HG02970 (cell line): ENCODE measurements around the gene POLE3.
"Not testable (repeated sequence)": the region's sequence is repeated elsewhere in the genome, so short reads cannot be mapped to it uniquely, and the experiment has no call there.

Source experiments
- ATAC-seq: cut with Tn5 transposase; IDR thresholded peaks from one replicate; pipeline ENCODE4 v1.9.1; 2021; ENCODE audit warnings: mild to moderate bottlenecking, moderate library complexity, moderate number of reproducible peaks; ENCODE audit not compliant: unreplicated experiment, low FRiP score

Gene POLE3

DNA sequence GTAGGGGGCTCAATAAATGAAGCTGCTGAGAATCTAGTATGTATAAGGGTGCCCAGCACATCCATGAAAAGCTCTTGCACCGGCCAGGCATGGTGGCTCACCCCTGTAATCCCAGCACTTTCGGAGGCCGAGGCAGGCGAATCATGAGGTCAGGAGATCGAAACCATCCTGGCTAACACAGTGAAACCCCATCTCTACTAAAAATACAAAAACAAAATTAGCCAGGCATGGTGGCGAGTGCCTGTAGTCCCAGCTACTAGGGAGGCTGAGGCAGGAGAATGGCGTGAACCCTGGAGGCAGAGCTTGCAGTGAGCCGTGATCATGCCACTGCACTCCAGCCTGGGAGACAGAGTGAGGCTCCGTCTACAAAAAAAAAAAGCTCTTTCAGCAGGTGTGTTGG is 4.1 kb downstream of the POLE3 start:
- not testable (repeated sequence) for ATAC-seq

DNA sequence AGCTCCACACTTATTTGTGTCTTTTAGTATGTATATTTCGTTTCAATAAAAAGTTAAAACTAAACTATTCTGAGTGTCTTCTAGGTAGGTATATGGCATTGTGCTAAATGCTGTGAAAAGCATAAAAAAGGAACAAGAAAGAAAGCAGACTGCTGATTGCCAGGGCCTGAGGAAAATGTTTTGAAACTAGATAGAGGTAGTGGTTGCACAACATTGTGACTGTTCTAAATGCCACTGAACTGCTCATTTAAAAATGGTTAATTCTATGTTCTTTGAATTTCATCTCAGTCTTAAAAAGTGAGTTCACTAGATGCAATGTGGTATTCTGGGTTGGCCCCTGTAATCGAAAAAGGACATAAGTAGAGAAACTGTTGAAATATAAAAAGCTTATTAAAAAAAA is 6.8 kb downstream of the POLE3 start:
- no peak for ATAC-seq

DNA sequence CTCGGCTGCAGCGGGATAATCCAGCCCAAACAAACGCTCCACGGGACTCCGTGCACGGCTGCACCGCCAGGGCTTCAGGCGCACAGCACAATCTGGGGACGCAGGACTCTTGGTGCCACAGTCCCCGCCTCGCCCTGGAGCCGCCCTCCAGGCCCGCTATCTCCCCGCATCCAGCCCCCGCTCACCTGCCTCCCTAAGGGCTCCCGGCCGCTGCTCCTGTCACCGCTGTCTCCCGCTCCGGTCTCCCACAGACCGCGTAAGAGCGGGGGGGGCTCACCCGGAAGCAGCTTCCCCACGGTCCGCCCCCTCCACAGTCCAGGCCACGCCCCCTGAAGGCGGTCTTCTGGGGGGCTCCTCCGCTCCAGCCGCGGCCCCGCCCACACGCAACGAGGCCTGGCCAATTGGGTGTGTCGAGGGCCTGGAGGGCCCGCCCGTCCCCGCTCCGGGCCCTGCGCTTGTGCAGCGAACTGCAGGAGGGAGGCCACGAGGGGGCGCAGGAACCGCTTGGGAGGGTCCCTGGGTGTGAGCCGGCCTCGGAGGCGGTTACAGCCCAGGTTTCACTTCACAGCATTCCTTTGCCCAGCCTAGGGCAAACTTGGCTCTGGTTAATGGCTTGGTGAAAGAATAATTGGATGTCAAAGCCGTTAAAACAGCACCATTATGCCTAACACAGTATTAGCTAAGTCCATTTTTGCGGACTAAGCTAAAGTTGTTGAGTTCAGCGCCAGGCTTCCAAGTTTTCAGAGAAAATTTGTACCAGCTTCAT is 9.3 kb downstream of the POLE3 start, which contains the start of gene ALAD:
TSS of gene ALAD (minus strand) at position 258 of the 766 bp plus-strand sequence. CDS start 7,725 bp downstream, outside the sequence.
- peak; percentile 99 for ATAC-seq

DNA sequence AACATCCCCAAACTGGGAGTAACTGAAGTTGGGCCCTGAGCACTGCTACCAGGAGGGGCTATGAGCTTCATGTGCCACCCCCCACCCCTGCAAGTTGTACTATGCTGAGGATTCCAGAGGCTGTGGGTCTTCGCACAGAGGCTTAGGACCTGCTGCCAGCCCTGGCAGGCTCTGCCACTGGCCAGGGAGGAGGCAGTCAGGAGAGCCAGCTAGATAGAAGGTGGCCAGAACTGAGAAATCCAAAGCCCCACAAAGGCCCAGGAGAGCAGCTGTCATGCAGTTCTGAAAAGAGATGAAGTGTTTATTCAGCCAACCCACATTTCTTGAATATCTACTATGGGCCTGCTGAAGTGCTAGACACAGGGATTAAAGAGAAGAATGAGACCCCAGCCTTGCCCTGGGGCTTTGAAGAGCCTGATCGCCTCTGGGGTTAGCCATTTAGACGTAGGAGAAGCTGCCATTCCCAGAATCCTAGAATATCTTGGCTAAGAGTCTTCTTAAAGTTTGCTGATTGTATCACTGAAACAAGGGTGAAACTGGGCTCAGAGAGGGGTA is 10.8 kb downstream of the POLE3 start:
- ATAC-seq, result no peak

DNA sequence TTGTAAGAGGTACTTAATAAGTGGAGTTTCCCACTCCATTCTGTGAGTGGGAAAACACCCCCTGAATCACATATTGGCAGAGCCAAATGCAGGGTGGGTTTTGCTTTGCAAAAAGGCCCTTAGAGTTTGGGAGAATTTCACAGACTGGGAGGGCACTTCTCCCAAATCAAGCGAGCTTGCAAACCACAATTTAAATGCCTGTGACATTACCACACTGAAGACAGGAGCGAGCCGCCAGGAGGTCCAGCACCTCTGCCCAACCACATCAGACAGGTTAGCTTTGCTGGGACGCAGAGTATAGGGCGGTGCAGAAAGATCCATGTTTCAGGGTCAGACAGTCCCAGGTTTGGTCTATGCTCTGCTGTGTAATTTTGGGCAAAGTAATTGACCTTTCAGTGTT is 11.7 kb downstream of the POLE3 start:
- no peak for ATAC-seq

DNA sequence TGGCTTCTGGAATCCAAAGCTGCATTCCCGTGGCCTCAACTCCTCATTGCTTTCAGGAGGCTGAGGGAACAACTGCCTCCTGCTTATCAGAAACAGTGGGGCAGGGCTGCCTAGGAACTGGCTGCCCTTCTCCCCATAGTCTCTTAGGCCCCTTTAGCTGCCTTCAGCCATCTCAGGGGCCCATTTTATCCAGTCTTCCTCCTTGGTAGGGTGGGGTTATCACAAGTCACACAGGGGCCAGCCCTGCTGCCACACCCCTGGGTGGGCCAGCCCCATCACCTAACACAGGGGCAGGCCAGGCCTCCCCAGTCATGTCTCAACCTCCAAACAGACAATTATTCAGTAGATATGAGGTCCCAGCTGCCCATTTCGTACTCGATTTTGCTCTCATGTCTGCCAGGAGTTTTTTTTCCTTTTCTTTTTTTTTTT is 13.3 kb downstream of the POLE3 start:
- no peak for ATAC-seq

DNA sequence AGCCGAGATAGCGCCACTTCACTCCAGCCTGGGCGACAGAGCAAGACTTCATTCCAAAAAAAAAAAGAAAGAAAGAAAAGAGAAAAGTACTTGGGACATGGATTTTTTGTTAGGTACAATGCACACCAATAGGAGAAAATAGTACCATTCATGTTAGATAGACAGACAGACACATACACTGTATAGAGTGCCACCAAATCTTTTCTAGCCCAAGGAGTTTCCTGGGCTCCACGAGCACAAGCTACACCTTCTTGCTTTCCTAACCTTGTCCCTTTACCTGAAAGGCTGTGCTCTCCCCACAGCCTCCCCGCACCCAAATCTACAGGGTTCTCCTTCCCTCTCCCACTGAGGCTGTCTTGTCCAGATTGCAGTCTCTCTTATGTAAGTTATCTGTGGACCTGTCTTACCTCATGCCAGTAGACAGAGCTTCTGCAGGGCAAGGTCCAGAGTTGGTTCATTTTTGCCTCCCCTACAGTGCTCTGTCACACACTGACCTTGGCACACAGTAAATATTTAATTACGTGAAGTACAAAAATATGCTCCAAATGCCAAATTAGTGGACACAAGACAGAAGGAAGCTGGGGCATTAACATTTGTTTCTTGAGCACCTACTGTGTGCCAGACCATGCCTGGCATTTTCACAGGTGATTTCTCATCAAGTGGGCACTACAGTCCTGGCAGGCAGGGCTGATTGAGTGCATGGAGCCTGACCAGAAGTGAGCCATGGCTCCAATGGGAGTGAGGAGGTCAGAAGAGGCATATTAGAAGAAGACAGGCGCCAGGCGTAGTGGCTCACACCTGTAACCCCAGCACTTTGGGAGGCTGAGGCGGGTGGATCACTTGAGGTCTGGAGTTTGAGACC is 15.2 kb downstream of the POLE3 start:
- no peak for ATAC-seq

DNA sequence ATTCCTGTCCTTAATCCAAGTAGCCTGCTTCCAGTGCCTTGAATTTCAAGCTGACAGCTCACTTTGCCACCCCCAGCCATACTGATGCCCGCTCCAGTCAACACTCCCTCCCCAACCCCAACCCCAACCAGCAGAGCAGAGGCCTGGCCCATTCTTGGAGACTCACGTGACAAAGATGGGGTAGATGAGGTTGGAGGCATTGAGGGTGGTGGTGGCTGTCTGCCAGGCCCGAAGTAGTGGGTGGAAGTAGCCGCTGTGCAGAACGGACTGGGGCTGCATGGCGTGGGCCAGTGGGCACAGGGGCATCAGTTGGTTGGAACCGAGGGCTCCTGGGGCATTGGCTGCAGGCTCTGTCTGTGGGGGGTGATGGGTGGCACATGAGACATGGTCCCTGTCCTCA is 17.2 kb downstream of the POLE3 start:
- no peak for ATAC-seq

DNA sequence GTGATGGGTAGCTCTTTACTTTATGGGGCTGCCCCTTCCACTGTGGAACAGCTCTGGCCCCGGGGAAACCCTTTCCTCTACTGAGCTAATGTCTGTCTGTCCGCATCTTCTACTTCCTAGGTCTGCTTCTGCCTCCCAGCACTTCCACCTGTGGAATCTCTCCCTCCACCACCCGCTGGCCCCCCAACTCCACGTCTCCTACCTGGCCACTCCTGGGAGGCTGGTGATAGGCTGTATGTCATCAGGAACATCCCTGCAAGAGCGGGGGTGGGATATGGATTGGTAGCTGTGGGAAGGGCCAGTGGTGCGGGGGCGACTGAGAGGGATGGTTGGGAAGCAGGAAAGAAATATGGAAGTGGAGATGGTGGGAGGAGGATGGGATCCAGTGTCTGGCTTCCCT is 18.6 kb downstream of the POLE3 start:
- no peak for ATAC-seq

DNA sequence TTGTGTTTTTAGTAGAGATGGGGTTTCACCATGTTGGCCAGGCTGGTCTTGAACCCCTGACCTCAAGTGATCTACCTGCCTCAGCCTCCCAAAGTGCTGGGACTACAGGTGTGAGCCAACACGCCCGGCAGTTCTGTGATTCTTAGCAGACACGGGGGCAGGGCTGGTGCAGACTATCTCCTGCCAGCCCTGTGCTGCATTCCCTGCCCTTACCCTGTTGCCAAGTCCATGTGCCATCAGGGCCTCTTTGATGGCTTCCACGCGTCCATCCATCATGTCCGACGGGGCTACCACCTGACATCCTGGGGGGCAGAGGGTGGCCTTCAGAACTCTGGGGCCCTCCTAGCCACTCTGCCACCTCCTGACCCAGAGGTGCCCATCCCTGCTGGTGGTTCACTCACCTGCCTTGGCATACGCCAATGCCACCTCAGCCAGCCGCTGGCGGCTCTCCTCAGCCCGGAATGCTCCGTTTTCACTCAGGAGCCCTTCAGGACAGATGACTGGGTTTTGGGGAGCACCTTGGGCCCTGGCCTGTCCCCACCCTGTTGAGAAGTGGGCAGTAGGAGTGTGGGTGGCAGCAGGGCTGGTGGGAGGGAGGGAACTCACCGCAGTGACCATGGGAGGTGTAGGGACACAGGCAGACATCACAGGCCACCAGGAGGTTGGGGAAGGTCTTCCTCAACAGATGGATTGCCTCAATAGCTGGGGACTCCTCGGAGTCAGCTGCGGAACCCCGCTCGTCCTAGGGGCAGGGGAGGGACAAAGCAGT is 20.1 kb downstream of the POLE3 start:
- no peak for ATAC-seq

DNA sequence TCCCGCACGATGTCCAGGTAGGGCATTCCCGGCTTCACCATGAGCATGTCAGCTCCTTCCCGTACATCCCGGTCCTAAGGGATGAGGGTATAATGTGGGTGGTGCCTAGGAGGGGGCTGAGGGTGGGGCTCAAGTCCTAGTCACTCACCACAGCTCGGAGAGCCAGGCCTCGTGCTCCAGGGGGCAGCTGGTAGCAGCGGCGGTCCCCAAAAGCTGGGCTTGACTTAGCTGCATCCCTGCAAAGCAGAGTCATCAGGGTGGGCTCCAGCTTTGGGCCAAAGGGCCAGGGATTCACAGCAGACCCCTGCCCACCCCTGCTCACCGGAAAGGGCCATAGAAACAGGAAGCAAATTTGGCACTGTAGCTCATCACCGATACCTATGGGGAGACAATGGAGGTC is 21.0 kb downstream of the POLE3 start:
- no peak for ATAC-seq

DNA sequence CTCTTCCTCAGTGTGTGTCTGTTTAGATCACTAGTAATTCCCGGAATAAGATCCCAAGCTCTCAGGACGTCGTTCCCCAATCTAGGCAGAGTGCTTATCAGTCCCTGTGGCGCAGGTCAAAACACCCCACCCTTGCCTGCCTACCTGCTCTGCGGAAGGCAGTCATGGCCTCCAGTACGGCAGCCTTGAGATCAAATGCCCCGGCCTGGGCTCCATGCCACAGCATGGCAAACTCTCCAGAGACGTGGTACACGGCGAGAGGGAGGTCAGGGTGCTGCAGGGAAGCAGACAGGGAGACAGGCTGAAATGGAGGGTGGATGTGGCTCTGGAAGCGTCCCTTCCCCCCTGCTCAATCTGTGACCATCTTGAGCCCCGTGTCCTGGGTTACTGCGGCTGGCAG is 21.6 kb downstream of the POLE3 start:
- ATAC-seq, result no peak

DNA sequence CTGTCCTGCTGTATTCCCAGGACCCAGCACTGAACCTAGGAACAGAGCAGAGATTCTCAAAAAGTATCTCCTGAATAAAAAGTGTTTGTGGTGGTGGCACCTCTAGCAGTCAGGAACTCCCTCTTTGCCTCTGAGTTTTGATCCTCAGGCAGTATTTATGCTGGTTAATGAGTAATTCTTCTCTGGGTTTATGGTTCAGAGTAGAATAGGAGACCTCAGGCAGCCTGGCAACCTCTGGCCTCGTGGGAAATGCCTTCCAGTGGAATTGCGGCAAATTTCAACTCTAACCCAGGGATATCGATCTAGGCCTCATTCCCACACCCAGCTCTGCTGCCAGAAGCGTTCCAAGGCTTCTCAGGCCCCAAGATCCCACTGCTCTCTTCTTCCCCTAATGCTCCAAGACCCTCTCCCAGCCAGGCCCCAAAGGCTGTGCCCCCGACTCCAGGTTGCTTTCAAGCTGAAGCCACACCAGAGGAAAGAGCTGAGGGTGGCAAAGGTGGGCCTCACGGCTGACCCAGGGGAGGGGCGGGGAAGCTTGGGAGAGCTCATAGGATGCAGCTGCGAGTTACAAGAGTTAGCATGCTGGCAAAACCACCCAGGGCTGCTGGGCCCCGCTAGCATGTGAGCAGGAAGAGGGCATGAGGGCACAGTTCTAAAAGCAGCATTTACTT is 22.8 kb downstream of the POLE3 start:
- no peak for ATAC-seq

DNA sequence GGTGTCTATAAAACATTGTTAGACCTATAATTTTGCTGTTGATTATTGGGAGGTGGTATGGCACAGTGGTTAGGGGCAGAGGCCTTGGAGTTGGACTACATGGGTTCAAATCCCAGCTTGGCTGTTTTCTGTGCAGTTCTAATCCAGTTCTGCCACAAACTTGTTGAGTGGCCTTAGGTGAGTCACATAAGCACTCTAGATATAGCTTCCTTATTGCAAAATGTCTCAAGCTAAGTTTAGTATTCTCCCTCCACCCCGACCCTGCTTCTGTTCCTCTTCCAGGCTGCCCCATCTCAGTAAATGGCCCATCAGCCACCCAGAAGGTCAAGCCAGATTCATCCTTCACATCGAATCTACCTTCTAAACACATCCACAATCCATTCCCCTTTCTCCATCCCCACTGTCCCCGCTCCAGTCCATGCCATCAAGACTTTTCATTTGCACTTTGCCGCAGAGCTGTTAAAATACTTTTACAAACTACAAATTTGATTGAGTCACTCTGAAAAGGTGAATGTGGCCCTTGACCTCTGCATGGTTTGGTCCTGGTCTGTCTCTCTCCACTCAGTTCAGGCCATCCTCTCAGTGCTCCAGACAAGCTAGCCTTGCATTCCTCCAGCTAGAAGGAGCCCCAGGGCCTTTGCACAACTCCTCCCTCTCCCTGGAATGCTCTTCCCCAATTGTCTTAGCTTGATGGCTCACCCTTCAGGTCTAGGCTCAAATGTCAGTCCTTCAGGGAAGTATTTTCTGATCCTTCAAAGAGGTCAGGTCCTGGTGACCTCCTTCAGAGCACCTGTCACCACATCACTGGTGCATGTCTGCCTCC is 23.7 kb downstream of the POLE3 start:
- no peak for ATAC-seq

DNA sequence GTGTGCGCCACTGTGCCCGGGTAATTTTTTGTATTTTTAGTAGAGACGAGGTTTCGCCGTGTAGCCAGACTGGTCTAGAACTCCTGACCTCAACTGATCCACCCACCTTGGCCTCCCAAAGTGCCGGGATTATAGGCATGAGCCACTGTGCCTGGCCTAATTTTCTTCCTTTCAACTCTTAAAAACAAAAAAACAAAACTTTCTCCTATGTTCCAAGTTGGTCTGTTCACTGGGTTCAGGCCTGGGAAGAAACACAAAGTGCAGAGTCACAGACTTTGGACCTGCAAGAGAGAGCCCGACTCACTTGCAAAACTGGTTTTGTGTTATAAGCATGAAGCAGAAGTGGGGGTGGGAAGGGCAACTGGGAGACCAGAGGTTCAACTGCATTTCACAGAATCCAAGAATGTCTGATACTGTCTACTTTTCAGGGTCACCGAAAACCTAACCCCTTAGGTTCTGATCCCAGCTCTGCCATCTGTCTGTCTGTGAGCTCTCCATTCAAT is 28.5 kb downstream of the POLE3 start:
- ATAC-seq, result no peak

DNA sequence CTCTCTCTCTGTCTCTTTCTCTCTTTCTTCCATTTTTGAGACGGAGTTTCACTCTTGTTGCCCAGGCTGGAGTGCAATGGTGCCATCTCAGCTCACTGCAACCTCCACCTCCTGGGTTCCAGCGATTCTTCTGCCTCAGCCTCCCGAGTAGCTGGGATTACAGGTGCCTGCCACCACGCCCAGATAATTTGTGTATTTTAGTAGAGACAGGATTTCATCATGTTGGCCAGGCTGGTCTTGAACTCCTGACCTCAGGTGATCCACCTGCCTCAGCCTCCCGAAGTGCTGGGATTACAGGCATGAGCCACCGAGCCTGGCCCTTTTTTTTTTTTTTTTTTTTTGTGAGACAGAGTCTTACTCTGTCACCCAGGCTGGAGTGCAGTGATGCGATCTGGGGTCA is 29.0 kb downstream of the POLE3 start:
- ATAC-seq, result not testable (repeated sequence)

DNA sequence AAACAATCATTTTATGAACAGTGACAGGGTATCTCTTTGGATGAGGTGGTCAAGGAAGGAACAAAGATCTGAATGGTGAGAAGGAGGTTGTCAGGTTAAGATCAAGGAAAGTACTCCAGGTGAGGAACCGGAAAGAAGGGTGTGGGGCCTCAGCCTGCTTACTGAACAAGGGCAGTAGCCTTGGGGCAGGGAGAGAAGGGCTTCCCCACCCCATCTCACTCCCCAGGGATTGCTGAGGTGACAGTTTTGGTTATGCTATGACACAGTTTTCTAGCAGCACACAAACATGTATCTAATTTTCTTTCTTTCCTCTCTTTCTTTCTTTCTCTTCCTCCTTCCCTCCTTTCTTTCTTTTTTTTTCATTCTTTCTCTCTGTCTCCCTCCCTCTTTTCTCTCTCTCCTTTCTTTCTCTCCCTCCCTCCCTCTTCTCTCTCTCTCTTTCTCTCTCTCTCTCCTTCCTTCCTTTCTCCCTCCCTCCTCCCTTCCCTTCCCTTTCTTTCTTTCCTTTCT is 29.6 kb downstream of the POLE3 start:
- no peak for ATAC-seq

DNA sequence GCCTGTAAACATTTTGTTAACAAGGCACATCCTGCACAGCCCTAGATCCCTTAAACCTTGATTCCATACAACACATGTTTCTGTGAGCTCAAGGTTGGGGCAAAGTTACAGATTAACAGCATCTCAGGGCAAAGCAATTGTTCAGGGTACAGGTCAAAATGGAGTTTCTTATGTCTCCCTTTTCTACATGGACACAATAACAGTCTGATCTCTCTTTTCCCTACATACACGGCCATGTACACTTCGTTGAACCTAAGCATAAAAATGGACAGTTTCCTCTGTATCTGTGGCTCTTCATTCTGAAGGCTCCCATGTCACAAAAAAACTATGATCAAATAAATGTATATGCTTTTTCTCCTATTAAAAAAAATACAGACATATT is 30.7 kb downstream of the POLE3 start:
- not testable (repeated sequence) for ATAC-seq
